ENCODE data around the gene CDV3. TPM values are rescaled to one million over a fixed set of nuclear protein-coding genes. Genes with fewer than 3 reads are reported as not detected.
"Not testable (repeated sequence)": the region's sequence is repeated elsewhere in the genome, so short reads cannot be mapped to it uniquely, and the experiment has no call there.

Gene CDV3
- total RNA-seq, 1 experiment from 2014 or later: 284 TPM

DNA sequence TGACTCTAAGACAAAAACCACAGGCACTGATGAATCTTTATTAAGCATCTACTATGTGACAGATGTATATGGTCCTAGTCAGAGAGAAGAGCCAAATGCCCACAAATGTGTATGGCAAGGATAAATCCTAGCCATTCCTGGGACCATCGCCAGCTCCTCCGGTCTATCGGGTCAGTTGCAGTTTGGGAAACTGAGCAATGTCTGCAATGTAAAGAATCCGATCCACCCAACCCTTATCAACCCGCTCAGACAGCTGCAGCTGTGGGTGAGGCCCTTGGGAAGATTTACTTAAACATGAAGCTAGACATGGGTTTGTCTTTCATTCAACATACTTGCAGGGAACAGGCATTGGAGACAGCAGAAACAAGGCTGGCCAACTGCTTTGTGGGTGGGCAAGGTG lies 40.5 kb upstream of the CDV3 start:
- peak overlapping the region; percentile 95 for H3K27ac Mint-ChIP-seq (ENCODE audit: unreplicated experiment)
- TF ChIP-seq, protein P1, sequence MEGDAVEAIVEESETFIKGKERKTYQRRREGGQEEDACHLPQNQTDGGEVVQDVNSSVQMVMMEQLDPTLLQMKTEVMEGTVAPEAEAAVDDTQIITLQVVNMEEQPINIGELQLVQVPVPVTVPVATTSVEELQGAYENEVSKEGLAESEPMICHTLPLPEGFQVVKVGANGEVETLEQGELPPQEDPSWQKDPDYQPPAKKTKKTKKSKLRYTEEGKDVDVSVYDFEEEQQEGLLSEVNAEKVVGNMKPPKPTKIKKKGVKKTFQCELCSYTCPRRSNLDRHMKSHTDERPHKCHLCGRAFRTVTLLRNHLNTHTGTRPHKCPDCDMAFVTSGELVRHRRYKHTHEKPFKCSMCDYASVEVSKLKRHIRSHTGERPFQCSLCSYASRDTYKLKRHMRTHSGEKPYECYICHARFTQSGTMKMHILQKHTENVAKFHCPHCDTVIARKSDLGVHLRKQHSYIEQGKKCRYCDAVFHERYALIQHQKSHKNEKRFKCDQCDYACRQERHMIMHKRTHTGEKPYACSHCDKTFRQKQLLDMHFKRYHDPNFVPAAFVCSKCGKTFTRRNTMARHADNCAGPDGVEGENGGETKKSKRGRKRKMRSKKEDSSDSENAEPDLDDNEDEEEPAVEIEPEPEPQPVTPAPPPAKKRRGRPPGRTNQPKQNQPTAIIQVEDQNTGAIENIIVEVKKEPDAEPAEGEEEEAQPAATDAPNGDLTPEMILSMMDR (IDR thresholded peaks at IDR 0.05; ENCODE audit: insufficient read depth in 1 of 2, low read depth in 1 of 2, low read length in 1 of 2, severe bottlenecking in 1 of 2, unreplicated experiment in 1 of 2): no peak
- intact Hi-C loops (cut with micrococcal nuclease; ENCODE audit: unreplicated experiment): loop anchor here (2.0 to 5.0 kb wide), 2 partner anchors 34 to 39 kb away; partner anchors contain the start of gene CDV3
- no peaks in the 10 kb centered on the region for H3K27me3 ChIP-seq (replicated peaks; ENCODE audit: control insufficient read depth, insufficient read depth, low read length)
- H3K9me3 Mint-ChIP-seq (ENCODE audit: unreplicated experiment): peaks cover 15% of the 10 kb centered on the region
- peaks cover 45% of the 10 kb centered on the region for H3K4me1 Mint-ChIP-seq (ENCODE audit: low read depth, unreplicated experiment)
- 0 out of 2 replicates have a peak, but pooled peaks cover 4% of the 10 kb centered on the region for H3K9me3 ChIP-seq
- H3K4me3 Mint-ChIP-seq (ENCODE audit: unreplicated experiment): peak overlapping the region; percentile 59
- ChIA-PET POLR2A (interaction anchor here (0.6 to 1.0 kb wide), 3 partner anchors 14 to 40 kb away, joined by 3 to 4 read pairs (median 4); partner anchors contain the start of gene CDV3), CTCF (interaction anchor here (0.6 to 1.5 kb wide), 3 partner anchors 14 to 46 kb away, joined by 3 to 4 read pairs (median 4); no protein-coding TSS in a partner anchor)
- DNase-seq: peak; percentile 31 to 62
- H3K4me1 ChIP-seq: peaks cover 50% of the 10 kb centered on the region
- BruUV-seq (replicated peaks): no TSS peak
- no peaks in the 10 kb centered on the region for H3K27me3 Mint-ChIP-seq (ENCODE audit: insufficient read depth, unreplicated experiment)
- H3K4me3 ChIP-seq (ENCODE audit: low read depth, low read length): no peak overlapping the region
- H3K36me3 ChIP-seq (ENCODE audit: control insufficient read depth, insufficient read depth, low read length): no peaks in the 10 kb centered on the region
- peaks cover 5% of the 10 kb centered on the region for H3K36me3 Mint-ChIP-seq (ENCODE audit: insufficient read depth, unreplicated experiment)

DNA sequence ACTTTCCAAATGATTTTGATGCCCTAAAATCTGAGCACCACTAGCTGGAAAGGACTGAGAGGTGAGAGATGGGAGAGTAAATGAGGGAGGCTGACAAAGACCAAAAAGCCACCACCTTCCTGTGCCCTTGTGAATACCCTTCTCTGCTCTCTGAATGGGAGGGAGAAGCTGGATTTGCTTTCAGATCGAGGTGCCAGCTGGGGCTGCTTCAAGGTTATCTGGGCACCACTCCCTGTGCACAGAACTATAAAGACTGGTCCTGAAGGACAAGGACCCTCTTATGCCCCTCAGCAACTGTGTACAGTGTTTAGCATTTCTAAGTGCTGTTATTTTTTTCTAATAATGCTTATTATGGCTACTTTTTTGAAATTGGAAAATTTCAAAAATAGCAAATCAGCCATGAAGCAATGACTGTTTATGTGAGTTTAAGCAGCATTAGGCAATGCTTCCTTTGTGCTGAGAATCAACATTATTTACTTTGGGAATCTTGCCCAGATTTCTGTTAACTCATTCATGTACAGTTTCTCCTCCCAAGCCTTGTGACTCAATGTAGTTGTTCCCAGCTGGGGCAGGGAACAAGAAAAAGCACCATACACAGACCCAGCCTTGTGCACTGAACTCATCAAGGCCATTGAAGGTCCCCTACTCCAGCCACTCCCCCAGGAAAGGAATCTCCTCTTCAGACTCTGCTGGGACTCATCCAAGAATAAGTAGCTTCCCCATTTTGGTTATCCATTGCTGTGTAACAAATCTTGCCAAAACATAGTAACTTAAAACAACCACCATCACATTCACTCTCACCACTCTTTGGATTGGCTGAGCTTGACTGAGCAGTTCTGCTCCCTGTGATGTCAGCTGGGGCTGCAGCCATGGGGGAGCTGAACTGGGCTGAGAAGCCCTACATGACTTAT lies 37.3 kb upstream of the CDV3 start:
- CTCF ChIA-PET: interaction anchor here (0.7 kb wide), 1 partner anchor 70 kb away, joined by 6 read pairs; no protein-coding TSS in a partner anchor
- H3K4me3 ChIP-seq (ENCODE audit: low read depth, low read length): no peak overlapping the region
- H3K4me3 Mint-ChIP-seq (ENCODE audit: unreplicated experiment): no peak overlapping the region

GRCh38 chr3:133537131-133537530 lies 36.4 kb upstream of the CDV3 start:
- H3K4me3 Mint-ChIP-seq (ENCODE audit: unreplicated experiment); H3K27ac Mint-ChIP-seq (ENCODE audit: unreplicated experiment); intact Hi-C loops (cut with micrococcal nuclease; ENCODE audit: unreplicated experiment); H3K4me3 ChIP-seq (ENCODE audit: low read depth, low read length); H3K9me3 ChIP-seq; H3K36me3 ChIP-seq (ENCODE audit: control insufficient read depth, insufficient read depth, low read length); H3K27me3 Mint-ChIP-seq (ENCODE audit: insufficient read depth, unreplicated experiment); H3K36me3 Mint-ChIP-seq (ENCODE audit: insufficient read depth, unreplicated experiment); H3K9me3 Mint-ChIP-seq (ENCODE audit: unreplicated experiment); H3K27me3 ChIP-seq (replicated peaks; ENCODE audit: control insufficient read depth, insufficient read depth, low read length); DNase-seq; BruUV-seq (replicated peaks): not testable (repeated sequence)
- peaks cover 56% of the 10 kb centered on the region for H3K4me1 ChIP-seq
- ChIA-PET CTCF (interaction anchor here (0.7 kb wide), 1 partner anchor 69 kb away, joined by 6 read pairs; no protein-coding TSS in a partner anchor), POLR2A (interaction anchor here (2.0 kb wide), 1 partner anchor 36 kb away, joined by 6 read pairs; the partner anchor contains the start of gene CDV3)
- H3K4me1 Mint-ChIP-seq (ENCODE audit: low read depth, unreplicated experiment): peaks cover 36% of the 10 kb centered on the region

More for the DNA sequence above, 37.3 kb upstream of the CDV3 start:
- DNase-seq: peak in 1 of 2 experiments; percentile 32
- Mint-ChIP-seq H3K4me1 (ENCODE audit: low read depth, unreplicated experiment) (peaks cover 37% of the 10 kb centered on the region), H3K27me3 (ENCODE audit: insufficient read depth, unreplicated experiment) (no peaks in the 10 kb centered on the region), H3K36me3 (ENCODE audit: insufficient read depth, unreplicated experiment) (peaks cover 5% of the 10 kb centered on the region), H3K27ac (ENCODE audit: unreplicated experiment) (peak overlapping the region; percentile 64), H3K9me3 (ENCODE audit: unreplicated experiment) (peaks cover 7% of the 10 kb centered on the region)
- BruUV-seq (replicated peaks): no TSS peak
- intact Hi-C loops (cut with micrococcal nuclease; ENCODE audit: unreplicated experiment): no loop called here
- POLR2A ChIA-PET: interaction anchor here (2.0 kb wide), 1 partner anchor 37 kb away, joined by 6 read pairs; the partner anchor contains the start of gene CDV3
- Histone ChIP-seq H3K36me3 (ENCODE audit: control insufficient read depth, insufficient read depth, low read length) (no peaks in the 10 kb centered on the region), H3K4me1 (peaks cover 57% of the 10 kb centered on the region), H3K9me3 (no peaks in the 10 kb centered on the region; the same call in 1 of the 2 replicates), H3K27me3 (replicated peaks; ENCODE audit: control insufficient read depth, insufficient read depth, low read length) (no peaks in the 10 kb centered on the region)
- TF ChIP-seq, protein P1 (IDR thresholded peaks at IDR 0.05; ENCODE audit: insufficient read depth in 1 of 2, low read depth in 1 of 2, low read length in 1 of 2, severe bottlenecking in 1 of 2, unreplicated experiment in 1 of 2): no peak

Measured in Caco-2 (cell line).